ENCODE results near the gene GINS2. TPM values are rescaled to one million over a fixed set of nuclear protein-coding genes. Genes with fewer than 3 reads are reported as not detected.

The GINS2 gene
- total RNA-seq, 1 donor from 2014 or later, result 0.81 TPM

Other genes with a start within 250 kb of the GINS2 start
- gene GSE1, start 75.6 kb downstream of the GINS2 start, total RNA-seq, result 30.3 TPM
- 2.3 TPM for gene C16orf74, start 62.1 kb upstream of the GINS2 start, total RNA-seq
- gene EMC8, start 110.6 kb upstream of the GINS2 start, total RNA-seq, result 21.8 TPM
- 2,159 TPM for gene COX4I1, start 110.7 kb upstream of the GINS2 start, total RNA-seq
- gene IRF8, start 210.2 kb upstream of the GINS2 start, total RNA-seq, result 3.0 TPM

Data from Right ventricle myocardium superior (tissue), 1 donor.